ENCODE results near the gene AEN.
"Not testable (repeated sequence)": the region's sequence is repeated elsewhere in the genome, so short reads cannot be mapped to it uniquely, and the experiment has no call there.

AEN gene

GRCh38 chr15:88629071-88629470 lies 7.9 kb downstream of the AEN start:
- TF ChIP-seq, protein P1, sequence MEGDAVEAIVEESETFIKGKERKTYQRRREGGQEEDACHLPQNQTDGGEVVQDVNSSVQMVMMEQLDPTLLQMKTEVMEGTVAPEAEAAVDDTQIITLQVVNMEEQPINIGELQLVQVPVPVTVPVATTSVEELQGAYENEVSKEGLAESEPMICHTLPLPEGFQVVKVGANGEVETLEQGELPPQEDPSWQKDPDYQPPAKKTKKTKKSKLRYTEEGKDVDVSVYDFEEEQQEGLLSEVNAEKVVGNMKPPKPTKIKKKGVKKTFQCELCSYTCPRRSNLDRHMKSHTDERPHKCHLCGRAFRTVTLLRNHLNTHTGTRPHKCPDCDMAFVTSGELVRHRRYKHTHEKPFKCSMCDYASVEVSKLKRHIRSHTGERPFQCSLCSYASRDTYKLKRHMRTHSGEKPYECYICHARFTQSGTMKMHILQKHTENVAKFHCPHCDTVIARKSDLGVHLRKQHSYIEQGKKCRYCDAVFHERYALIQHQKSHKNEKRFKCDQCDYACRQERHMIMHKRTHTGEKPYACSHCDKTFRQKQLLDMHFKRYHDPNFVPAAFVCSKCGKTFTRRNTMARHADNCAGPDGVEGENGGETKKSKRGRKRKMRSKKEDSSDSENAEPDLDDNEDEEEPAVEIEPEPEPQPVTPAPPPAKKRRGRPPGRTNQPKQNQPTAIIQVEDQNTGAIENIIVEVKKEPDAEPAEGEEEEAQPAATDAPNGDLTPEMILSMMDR (conservative IDR thresholded peaks at IDR 0.05) = no peak
- no peak overlapping the region for H3K27ac ChIP-seq

- no peak overlapping the region for H3K27ac ChIP-seq
- TF ChIP-seq, protein P1 (conservative IDR thresholded peaks at IDR 0.05) = no peak
Measured at GRCh38 chr15:88630141-88630721, 9.1 kb downstream of the AEN start.

DNA sequence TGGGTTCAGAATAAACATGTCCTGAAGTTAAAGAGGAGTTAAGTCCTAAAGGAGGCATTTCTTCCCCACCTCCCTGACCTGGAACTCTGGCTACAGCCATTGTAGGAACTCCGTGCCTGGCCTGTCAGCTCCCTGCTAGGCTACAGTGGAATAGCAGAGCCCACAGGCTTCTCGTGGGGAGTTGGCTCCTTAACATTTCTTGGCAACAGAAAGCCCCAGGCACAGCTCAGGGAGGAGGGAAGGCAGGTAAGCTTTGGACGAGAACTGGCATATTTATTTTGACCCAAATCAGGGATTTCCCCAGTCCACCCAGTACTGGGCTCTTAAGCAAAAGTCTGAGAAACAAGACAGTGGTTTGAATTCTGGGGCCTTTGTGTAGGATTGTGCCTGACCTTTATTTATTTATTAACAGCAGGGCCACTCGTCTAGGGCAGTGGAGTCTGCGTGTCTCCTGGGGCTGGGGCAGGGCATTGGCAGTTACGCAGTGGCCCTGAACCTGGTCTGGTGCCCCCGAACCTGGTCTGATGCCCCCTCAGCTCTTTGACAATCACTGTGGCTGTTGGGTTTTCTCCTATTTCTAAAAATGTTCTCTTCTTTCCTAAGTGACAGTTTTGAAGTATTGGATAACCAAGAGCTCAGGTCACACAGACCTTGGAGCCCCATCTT lies 9.8 kb downstream of the AEN start:
- H3K27ac ChIP-seq = no peak overlapping the region
- TF ChIP-seq, protein P1 (conservative IDR thresholded peaks at IDR 0.05) = no peak

GRCh38 chr15:88631464-88632028 lies 10.4 kb downstream of the AEN start:
- TF ChIP-seq, protein P1 (conservative IDR thresholded peaks at IDR 0.05) = no peak
- no peak overlapping the region for H3K27ac ChIP-seq

GRCh38 chr15:88632797-88633196 lies 11.7 kb downstream of the AEN start:
- not testable (repeated sequence) for H3K27ac ChIP-seq

- TF ChIP-seq, protein P1 (conservative IDR thresholded peaks at IDR 0.05) = no peak
- H3K27ac ChIP-seq = no peak overlapping the region
Measured at GRCh38 chr15:88634449-88634848, 13.3 kb downstream of the AEN start.

- TF ChIP-seq, protein P1 (conservative IDR thresholded peaks at IDR 0.05) = no peak
Measured at GRCh38 chr15:88635318-88635717, 14.2 kb downstream of the AEN start.

DNA sequence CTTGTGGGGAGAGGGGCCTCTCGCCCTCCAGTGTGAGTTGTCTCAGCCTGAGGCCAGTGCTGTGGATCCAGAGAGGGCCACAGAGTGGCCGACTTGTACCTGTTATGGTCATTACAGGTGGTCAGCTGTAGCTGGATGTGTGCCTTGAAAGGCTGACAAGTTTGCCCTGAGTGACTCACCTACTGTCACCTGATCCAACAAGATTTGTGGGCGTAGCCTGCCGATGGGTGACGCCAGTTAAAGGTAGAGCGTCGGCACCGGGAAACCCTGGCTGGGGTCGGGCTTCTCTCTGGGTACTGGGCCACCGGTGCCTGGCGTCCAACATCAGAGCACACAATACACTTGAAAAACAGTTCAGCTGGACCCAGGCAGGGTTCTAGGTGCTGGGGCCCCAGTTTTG lies 14.9 kb downstream of the AEN start:
- H3K27ac ChIP-seq = no peak overlapping the region
- TF ChIP-seq, protein P1 (conservative IDR thresholded peaks at IDR 0.05) = no peak

More at GRCh38 chr15:88635318-88635717, 14.2 kb downstream of the AEN start:
- H3K27ac ChIP-seq = no peak overlapping the region

Measured in VCaP (cell line).